ENCODE data around the gene KHDRBS1.
"Not testable (repeated sequence)": the region's sequence is repeated elsewhere in the genome, so short reads cannot be mapped to it uniquely, and the experiment has no call there.

KHDRBS1 gene

DNA sequence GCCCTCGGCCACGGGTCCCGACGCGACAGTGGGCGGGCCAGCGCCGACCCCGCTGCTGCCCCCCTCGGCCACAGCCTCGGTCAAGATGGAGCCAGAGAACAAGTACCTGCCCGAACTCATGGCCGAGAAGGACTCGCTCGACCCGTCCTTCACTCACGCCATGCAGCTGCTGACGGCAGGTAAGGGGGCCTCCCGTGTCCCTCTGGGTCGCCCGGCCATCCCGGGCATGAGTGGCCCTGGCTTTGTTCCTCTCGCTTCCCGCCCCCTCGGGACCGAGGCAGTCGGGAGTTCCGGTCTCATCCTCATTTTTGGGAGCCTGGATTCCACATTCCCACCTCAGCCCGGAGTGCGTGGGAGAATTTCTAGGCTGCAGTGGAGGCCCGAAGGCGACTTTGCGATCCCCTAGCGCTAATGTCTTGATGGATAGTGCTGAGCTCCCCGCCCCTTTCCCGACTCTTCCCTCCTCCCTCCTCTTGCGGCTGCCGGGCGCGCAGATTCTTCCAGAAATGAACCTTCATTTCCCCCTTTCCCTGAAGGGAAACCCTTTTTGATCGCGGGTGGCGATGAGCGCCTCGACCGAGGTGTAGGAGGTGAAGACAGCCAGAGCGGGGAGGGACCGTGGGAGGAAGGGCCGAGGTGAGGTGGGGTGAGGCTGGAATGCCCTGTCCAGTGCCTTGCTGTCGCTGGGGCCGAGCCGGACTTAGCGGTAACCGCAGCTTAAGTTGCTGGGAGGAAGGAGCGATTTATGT lies 705 bp downstream of the KHDRBS1 start:
- peak; percentile 72 for DNase-seq

- DNase-seq = no peak
These were observed 1.2 kb downstream of the KHDRBS1 start for GRCh38 chr1:32014948-32015273.

DNA sequence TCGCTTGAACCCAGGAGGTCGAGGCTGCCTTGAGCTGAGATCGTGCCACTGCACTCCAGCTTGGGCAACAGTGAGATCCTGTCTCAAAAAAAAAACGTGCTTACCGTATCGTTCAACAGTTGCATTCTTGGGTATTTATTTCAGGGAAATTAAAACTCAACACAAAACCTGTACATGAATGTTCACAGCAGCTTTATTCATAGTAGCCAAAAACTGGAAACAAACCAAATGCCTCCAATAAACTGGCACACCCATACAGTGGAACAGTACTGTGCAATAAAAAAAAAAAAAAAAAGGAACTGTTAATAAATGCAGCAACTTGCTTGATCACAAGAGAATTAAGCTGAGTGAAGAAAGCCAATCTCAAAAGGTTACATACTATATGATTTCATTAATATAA lies 6.7 kb downstream of the KHDRBS1 start:
- no peak for DNase-seq

GRCh38 chr1:32021574-32022018 lies 7.9 kb downstream of the KHDRBS1 start:
- peak; percentile 19 for DNase-seq

DNA sequence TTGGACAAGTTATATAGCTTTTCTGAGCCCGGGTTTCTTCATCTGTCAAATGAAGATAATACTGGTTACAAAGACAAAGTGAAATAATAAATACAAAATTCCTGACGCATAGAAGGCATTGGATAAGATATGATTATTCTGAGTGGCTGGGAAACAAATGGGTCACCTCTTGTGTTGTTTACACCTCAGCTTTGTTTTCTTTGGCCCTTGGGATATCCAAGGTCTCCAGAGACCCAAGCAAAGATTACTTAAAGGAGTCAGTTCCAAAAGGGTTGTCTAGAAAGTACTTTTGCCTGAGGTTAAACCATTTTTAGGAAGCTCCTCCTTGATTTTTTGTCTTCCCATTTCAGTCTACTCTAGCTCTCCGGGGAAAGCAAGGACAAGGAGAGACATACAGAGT lies 9.7 kb downstream of the KHDRBS1 start:
- DNase-seq = no peak

DNA sequence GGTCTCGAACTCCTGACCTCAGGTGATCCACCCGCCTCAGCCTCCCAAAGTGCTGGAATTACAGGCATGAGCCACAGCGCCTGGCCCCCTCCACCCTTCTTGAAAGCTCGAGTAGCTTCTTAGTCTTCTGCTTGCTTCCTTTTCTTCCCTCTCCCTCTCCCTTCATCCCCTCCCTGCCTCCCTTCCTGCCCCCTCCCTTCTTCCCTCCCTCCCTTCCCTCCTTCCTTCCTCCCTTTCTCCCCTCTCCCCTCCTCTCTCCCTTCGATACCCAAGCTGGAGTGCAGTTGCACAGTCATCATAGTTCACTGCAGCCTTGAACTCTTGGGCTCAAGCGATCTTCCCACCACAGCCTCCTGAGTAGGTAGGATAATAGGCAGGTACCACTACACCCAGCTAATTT lies 11.8 kb downstream of the KHDRBS1 start:
- no peak for DNase-seq

GRCh38 chr1:32028746-32029145 lies 15.1 kb downstream of the KHDRBS1 start:
- no peak for DNase-seq

- no peak for DNase-seq
These were observed 18.1 kb downstream of the KHDRBS1 start for GRCh38 chr1:32031578-32032274.

DNA sequence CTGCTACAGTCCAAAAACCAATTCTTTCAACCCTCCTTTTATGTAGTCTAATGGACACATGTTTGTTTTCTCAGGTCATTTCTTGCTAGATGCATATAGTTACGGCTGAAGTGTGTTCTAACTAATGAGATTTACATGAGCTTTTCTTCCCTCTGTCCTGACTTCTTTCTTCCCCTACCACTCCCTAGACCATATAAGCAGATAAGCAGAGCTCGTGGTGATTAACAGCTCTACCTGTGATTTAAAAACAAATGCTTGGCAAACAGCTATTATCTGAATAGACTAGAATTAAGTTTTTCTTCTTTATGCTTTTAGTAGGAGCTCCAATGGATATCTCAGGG lies 18.6 kb downstream of the KHDRBS1 start:
- DNase-seq = no peak

DNA sequence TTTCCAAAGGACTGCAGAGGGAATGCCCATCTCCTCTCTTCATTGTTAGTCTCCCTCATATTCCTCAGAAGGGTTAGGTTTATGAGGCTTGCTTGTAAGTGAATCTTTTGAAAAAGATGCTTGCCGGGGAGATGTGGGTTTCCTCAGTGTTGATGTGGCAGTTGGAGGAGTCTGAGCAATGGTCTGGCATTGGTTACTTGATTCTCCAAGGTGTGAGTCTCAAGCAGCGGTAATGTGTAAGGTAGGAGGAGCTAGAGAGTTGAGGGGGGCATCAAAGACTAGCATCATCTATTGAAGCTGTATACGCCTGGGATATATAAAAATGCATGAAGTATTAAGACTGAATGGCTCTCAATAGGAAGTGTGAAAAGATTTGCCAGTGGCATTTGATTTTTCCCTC lies 21.5 kb downstream of the KHDRBS1 start:
- DNase-seq = no peak

- no peak for DNase-seq
These were observed 27.0 kb downstream of the KHDRBS1 start for GRCh38 chr1:32040711-32041110.

- DNase-seq = no peak
These were observed 28.7 kb downstream of the KHDRBS1 start for GRCh38 chr1:32042330-32042729.

GRCh38 chr1:32044234-32044633 lies 30.6 kb downstream of the KHDRBS1 start:
- no peak for DNase-seq

- no peak for DNase-seq
These were observed 32.1 kb downstream of the KHDRBS1 start for GRCh38 chr1:32045772-32046171.

DNA sequence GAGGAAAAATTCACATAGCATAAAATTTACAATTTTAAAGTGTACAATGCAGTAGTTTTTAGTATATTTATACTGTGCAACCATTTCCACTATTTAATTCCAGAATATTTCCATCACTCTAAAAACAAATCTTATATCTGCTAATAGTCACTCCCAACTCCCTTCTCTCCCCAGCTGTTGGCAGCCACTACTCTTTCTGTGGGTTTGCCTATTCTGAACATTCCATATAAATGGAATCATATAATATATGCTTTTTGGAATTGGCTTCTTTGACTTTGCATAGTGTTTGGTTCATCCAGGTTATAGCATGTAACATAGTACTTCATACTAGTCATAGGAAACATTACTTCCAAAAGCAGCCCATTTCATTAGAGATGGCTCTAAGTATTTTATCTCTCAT lies 34.0 kb downstream of the KHDRBS1 start:
- no peak for DNase-seq

GRCh38 chr1:32048440-32048839 lies 34.8 kb downstream of the KHDRBS1 start:
- DNase-seq = no peak

DNA sequence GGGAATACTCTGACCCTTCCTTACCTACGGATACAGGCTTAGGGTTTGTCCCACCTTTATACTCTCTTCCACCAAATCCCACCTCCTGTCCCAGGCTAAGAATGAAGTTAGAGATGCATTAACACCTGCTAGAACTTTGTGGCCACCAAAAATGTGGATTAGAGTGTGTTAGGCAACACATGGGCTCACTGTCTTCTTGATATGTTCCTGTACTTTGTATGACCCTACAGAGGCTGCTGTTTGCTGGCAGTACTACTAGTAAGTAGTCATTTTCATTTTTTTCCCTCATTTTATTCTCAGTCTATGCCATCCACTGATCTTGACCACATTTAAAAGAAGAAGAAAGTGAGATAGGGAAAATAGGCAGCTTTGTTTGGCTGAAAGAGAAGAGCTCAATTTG lies 38.0 kb downstream of the KHDRBS1 start:
- no peak for DNase-seq

DNA sequence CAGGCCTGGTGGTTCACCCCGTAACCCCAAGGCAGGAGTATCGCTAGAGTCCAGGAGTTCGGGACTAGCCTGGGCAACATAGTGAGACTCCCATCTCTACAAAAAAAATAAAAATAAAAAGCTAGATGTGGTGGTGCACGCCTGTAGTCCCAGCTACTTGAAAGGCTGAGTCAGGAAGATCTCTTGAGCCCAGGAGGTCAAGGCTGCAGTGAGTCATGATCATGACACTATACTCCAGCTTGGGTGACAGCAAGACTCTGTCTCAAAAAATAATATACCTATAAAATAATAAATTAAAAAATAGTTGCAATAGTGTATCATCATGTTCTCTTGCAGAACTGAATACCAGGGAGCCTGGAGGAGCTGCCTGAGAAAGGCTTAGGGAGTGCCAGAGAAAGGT lies 39.2 kb downstream of the KHDRBS1 start:
- DNase-seq = peak; percentile 28

GRCh38 chr1:32055416-32055815 lies 41.7 kb downstream of the KHDRBS1 start:
- DNase-seq = no peak

GRCh38 chr1:32056598-32056997 lies 42.9 kb downstream of the KHDRBS1 start:
- DNase-seq = no peak

DNA sequence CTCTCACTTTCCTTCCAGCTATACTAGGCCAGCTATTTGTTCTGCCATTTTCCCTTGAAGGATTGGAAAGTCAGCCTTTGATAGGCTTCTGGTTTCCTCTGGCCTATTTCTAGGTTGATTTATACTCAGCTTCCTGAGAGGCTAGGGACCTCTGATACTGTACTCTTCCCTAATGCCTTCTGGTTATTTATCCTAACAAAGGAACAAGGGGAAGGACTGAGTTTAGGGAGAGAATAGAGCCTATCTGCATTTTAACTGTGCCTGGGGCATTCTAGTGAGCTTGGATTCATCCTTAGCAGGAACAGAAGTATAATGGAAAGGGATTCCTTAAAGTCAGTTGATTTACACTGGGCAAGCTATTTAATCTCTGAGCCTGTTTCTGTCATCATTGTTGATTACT lies 47.2 kb downstream of the KHDRBS1 start:
- DNase-seq = no peak

GRCh38 chr1:32062867-32063230 lies 49.2 kb downstream of the KHDRBS1 start:
- no peak for DNase-seq

GRCh38 chr1:32063261-32063681 lies 49.6 kb downstream of the KHDRBS1 start:
- DNase-seq = no peak

- DNase-seq = not testable (repeated sequence)
These were observed 52.2 kb downstream of the KHDRBS1 start for GRCh38 chr1:32065613-32066488.
